ENCODE results near the gene MGAT5. TPM values are rescaled to one million over a fixed set of nuclear protein-coding genes. Genes with fewer than 3 reads are reported as not detected.

The MGAT5 gene
- total RNA-seq = 14.0 and 21.9 TPM in 2 replicates

GRCh38 chr2:134253804-134254203 lies at the start of gene MGAT5:
Gene MGAT5, plus strand, starts transcription at chr2:134254072. Its CDS starts 332 bp downstream, at chr2:134254404.

